H1 (cell line): ENCODE results near the gene MCF2L.

Source experiments
- EZH2 ChIP-seq: fragments of 200-600 bp; sonication (generic); IDR thresholded peaks from 2 replicates; pipeline ENCODE4 v1.7.1; 2012; ENCODE audit warnings: low read depth, mild to moderate bottlenecking, moderate library complexity, low read length, inconsistent platforms; ENCODE audit not compliant: severe bottlenecking
- HDAC2 ChIP-seq, 2 experiments: fragments of 300-600 bp in 1 of 2; sonication (generic) in 1 of 2; IDR thresholded peaks; 2 replicates each; pipeline ENCODE4 v1.6.1; 2011 to 2012; ENCODE audit warnings: low read depth in 2 of 2, low read length in 2 of 2, mild to moderate bottlenecking in 2 of 2, moderate library complexity in 2 of 2, borderline replicate concordance in 1 of 2, inconsistent platforms in 1 of 2
- JUN ChIP-seq: IDR thresholded peaks from 2 replicates; pipeline ENCODE4 v1.6.1; 2011; ENCODE audit warnings: low read depth, mild to moderate bottlenecking, improper control_type of control experiment, low read length
- MAFK ChIP-seq: IDR thresholded peaks from 2 replicates; pipeline ENCODE4 v1.6.1; 2012; ENCODE audit warnings: low read depth, mild to moderate bottlenecking, improper control_type of control experiment, low read length
- POLR2A ChIP-seq, 2 experiments: IDR thresholded peaks; 1 replicate in 1 of 2; 2 replicates in 1 of 2; pipeline ENCODE4 v1.6.1; 2011; ENCODE audit warnings: low read depth in 2 of 2, low read length in 2 of 2, mild to moderate bottlenecking in 2 of 2; ENCODE audit errors: control extremely low read depth in 1 of 2
- POLR2AphosphoS5 ChIP-seq: IDR thresholded peaks from 2 replicates; pipeline ENCODE4 v1.6.1; 2011; ENCODE audit warnings: low read depth, low read length
- RXRA ChIP-seq: IDR thresholded peaks from 2 replicates; pipeline ENCODE4 v1.6.1; 2011; ENCODE audit warnings: low read depth, mild to moderate bottlenecking, low read length, moderate library complexity; ENCODE audit not compliant: insufficient read depth
- SUZ12 ChIP-seq: fragments of 200-600 bp; sonication (generic); IDR thresholded peaks from 2 replicates; pipeline ENCODE4 v1.6.1; 2012; ENCODE audit warnings: mild to moderate bottlenecking, inconsistent platforms, low read length, moderate library complexity, mixed read lengths
- TAF1 ChIP-seq: IDR thresholded peaks from 2 replicates; pipeline ENCODE4 v1.6.1; 2011; ENCODE audit warnings: mild to moderate bottlenecking, low read depth, low read length
- TBP ChIP-seq: IDR thresholded peaks from 2 replicates; pipeline ENCODE4 v1.6.1; 2011; ENCODE audit warnings: low read depth, low read length, improper control_type of control experiment
- YY1 ChIP-seq: IDR thresholded peaks from 2 replicates; pipeline ENCODE4 v1.6.1; 2011; ENCODE audit warnings: low read depth, mild to moderate bottlenecking, low read length
- TF ChIP-seq, protein P1 (sequence below), 3 experiments: IDR thresholded peaks; 1 replicate in 2 of 3; 2 replicates in 1 of 3; pipeline versions ENCODE4 v1.5.1 to v1.6.1; 2011; ENCODE audit warnings: low read length in 3 of 3, mild to moderate bottlenecking in 3 of 3, inconsistent platforms in 2 of 3, low read depth in 1 of 3, moderate library complexity in 1 of 3; ENCODE audit not compliant: insufficient read depth in 1 of 3; ENCODE audit errors: control extremely low read depth in 1 of 3
- TF ChIP-seq, protein P2 (sequence below): IDR thresholded peaks from 2 replicates; pipeline ENCODE4 v1.6.1; 2012; ENCODE audit warnings: inconsistent platforms

DNA sequence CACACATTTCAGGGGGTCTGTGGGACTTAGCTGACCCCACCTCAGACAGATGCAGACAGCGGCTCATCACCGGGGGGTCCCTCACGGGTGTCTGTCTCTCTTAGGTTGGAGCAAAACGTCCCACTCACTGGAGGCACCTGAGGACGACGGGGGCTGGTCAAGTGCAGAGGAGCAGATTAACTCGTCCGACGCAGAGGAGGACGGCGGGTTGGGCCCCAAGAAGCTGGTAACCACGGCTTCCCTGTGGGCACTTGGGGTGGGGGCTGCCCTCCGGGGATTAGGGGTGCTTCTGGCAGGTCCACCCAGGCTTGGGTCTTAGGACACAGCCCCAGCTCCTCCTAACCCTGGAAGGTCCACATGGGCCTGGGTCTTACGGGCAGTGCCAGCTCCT is 125.4 kb downstream of the MCF2L start:
- TF ChIP-seq POLR2A (IDR thresholded peaks at IDR 0.05; ENCODE audit: control extremely low read depth in 1 of 2, low read depth in 2 of 2, low read length in 2 of 2), result no peak
- TF ChIP-seq, protein P1, sequence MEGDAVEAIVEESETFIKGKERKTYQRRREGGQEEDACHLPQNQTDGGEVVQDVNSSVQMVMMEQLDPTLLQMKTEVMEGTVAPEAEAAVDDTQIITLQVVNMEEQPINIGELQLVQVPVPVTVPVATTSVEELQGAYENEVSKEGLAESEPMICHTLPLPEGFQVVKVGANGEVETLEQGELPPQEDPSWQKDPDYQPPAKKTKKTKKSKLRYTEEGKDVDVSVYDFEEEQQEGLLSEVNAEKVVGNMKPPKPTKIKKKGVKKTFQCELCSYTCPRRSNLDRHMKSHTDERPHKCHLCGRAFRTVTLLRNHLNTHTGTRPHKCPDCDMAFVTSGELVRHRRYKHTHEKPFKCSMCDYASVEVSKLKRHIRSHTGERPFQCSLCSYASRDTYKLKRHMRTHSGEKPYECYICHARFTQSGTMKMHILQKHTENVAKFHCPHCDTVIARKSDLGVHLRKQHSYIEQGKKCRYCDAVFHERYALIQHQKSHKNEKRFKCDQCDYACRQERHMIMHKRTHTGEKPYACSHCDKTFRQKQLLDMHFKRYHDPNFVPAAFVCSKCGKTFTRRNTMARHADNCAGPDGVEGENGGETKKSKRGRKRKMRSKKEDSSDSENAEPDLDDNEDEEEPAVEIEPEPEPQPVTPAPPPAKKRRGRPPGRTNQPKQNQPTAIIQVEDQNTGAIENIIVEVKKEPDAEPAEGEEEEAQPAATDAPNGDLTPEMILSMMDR (IDR thresholded peaks at IDR 0.05; ENCODE audit: control extremely low read depth in 1 of 3, insufficient read depth in 1 of 3, low read depth in 1 of 3, low read length in 3 of 3), result no peak
- TF ChIP-seq EZH2, result no peak
- TF ChIP-seq, protein P2, sequence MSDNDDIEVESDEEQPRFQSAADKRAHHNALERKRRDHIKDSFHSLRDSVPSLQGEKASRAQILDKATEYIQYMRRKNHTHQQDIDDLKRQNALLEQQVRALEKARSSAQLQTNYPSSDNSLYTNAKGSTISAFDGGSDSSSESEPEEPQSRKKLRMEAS, result no peak
- no peak for TF ChIP-seq POLR2AphosphoS5
- no peak for TF ChIP-seq HDAC2 (IDR thresholded peaks at IDR 0.05; ENCODE audit: borderline replicate concordance in 1 of 2, low read depth in 2 of 2, low read length in 2 of 2)
- TF ChIP-seq SUZ12, result no peak
- no peak for TF ChIP-seq JUN
- no peak for TF ChIP-seq TAF1
- no peak for TF ChIP-seq RXRA
- TF ChIP-seq TBP, result no peak
- TF ChIP-seq MAFK, result no peak
- TF ChIP-seq YY1, result no peak
